T47D (cell line): Measurements from ENCODE around the gene CGB3.
"Not testable (repeated sequence)": the region's sequence is repeated elsewhere in the genome, so short reads cannot be mapped to it uniquely, and the experiment has no call there.

Source experiments
- DNase-seq, 2 experiments: peaks; one replicate each; pipeline versions ENCODE4 v3.0.0 to v3.0.0-alpha.2; 2011 to 2012; ENCODE audit warnings: low read depth in 1 of 2, low spot score in 1 of 2
- JUND ChIP-seq: IDR thresholded peaks from 2 replicates; pipeline ENCODE4 v1.6.1; 2012; ENCODE audit warnings: low read depth
- in situ Hi-C: cut with HindIII; loops from 2 replicates; pipeline ENCODE4 v1.10.0; 2016; ENCODE audit warnings: low sequenced_read_pairs, low pct_unique_long_range_greater_than_20kb

CGB3 gene

GRCh38 chr19:49024233-49024632 lies at the start of gene CGB3:
TSS of gene CGB3 (minus strand) at chr19:49024333. CDS start at chr19:49023971, 362 bp downstream.
- in situ Hi-C loops, DNase-seq: not testable (repeated sequence)

GRCh38 chr19:49071860-49072547 lies 47.9 kb upstream of the CGB3 start:
- in situ Hi-C loops = no loop called here
- no peak for TF ChIP-seq JUND

GRCh38 chr19:49070416-49070815 lies 46.3 kb upstream of the CGB3 start:
- in situ Hi-C loops = no loop called here
- no peak for TF ChIP-seq JUND
- no peak for DNase-seq

More at GRCh38 chr19:49071860-49072547, 47.9 kb upstream of the CGB3 start:
- DNase-seq = no peak

GRCh38 chr19:49069026-49069425 lies 44.9 kb upstream of the CGB3 start:
- DNase-seq = no peak
- in situ Hi-C loops = no loop called here
- no peak for TF ChIP-seq JUND

GRCh38 chr19:49067554-49067953 lies 43.4 kb upstream of the CGB3 start:
- TF ChIP-seq JUND = no peak
- in situ Hi-C loops = no loop called here
- no peak for DNase-seq

- in situ Hi-C loops = no loop called here
- no peak for TF ChIP-seq JUND
- peak in 1 of 2 experiments; percentile 10 for DNase-seq
Observed at GRCh38 chr19:49065905-49066512, 41.9 kb upstream of the CGB3 start.

- DNase-seq = peak; percentile 73 to 83
- in situ Hi-C loops = no loop called here
- TF ChIP-seq JUND = no peak
Observed at GRCh38 chr19:49064768-49065611, 40.9 kb upstream of the CGB3 start, which contains the start of gene NTF4. TSS of gene NTF4 (minus strand) at chr19:49064818. CDS start at chr19:49061997, 2,821 bp downstream.

- in situ Hi-C loops = no loop called here
- DNase-seq = peak in 1 of 2 experiments; percentile 67
- TF ChIP-seq JUND = no peak
Observed at GRCh38 chr19:49064029-49064629, 40.0 kb upstream of the CGB3 start.

GRCh38 chr19:49061445-49061844 lies 37.3 kb upstream of the CGB3 start:
- no peak for DNase-seq
- TF ChIP-seq JUND = no peak
- in situ Hi-C loops = no loop called here

- no peak for TF ChIP-seq JUND
- no peak for DNase-seq
- in situ Hi-C loops = no loop called here
Observed at GRCh38 chr19:49061000-49061399, 36.9 kb upstream of the CGB3 start.

GRCh38 chr19:49059053-49059452 lies 34.9 kb upstream of the CGB3 start:
- TF ChIP-seq JUND = no peak
- in situ Hi-C loops = no loop called here
- DNase-seq = no peak

GRCh38 chr19:49058562-49058961 lies 34.4 kb upstream of the CGB3 start:
- TF ChIP-seq JUND = no peak
- peak in 1 of 2 experiments; percentile 66 for DNase-seq
- in situ Hi-C loops = no loop called here

- peak; percentile 73 to 79 for DNase-seq
- TF ChIP-seq JUND = no peak
- in situ Hi-C loops = no loop called here
Observed at GRCh38 chr19:49057636-49058234, 33.6 kb upstream of the CGB3 start, which contains the start of gene CGB7. TSS of gene CGB7 (minus strand) at chr19:49057749. CDS start at chr19:49055375, 2,374 bp downstream.

GRCh38 chr19:49056902-49057596 lies 32.9 kb upstream of the CGB3 start:
- in situ Hi-C loops = not testable (repeated sequence)

More at GRCh38 chr19:49056902-49057596, 32.9 kb upstream of the CGB3 start:
- not testable (repeated sequence) for DNase-seq
